Lung microvascular endothelial cell (primary cell): Measurements from ENCODE around the gene CTSW. TPM values are rescaled to one million over a fixed set of nuclear protein-coding genes. Genes with fewer than 3 reads are reported as not detected.

Experiments used
- DNase-seq, 2 donors: peaks; one replicate each; pipeline versions ENCODE4 v3.0.0 to v3.0.0-alpha.2; 2010; ENCODE audit warnings: low read depth in 2 of 2
- total RNA-seq: library from RNA; depleted of rRNA; stranded (reverse); fragments of >200 nt; gene quantifications from 2 replicates; pipeline ENCODE4 v1.2.1, GENCODE V29; 2014

The CTSW gene
- total RNA-seq, 1 donor from 2014 or later = 0.20 TPM

- no peak for DNase-seq
Measured at GRCh38 chr11:65867284-65868071, 12.2 kb upstream of the CTSW start.

- no peak for DNase-seq
Measured at GRCh38 chr11:65868076-65868667, 11.5 kb upstream of the CTSW start.

- no peak for DNase-seq
Measured at GRCh38 chr11:65868907-65869306, 10.7 kb upstream of the CTSW start.

GRCh38 chr11:65869643-65870306 lies 9.9 kb upstream of the CTSW start:
- no peak for DNase-seq

GRCh38 chr11:65870307-65870658 lies 9.4 kb upstream of the CTSW start:
- DNase-seq = no peak

GRCh38 chr11:65870706-65871681 lies 8.6 kb upstream of the CTSW start:
- peak in 1 of 2 donors; percentile 37 for DNase-seq

- peak; percentile 30 to 35 for DNase-seq
Measured at GRCh38 chr11:65871811-65872548, 7.7 kb upstream of the CTSW start.

- no peak for DNase-seq
Measured at GRCh38 chr11:65872586-65873317, 6.9 kb upstream of the CTSW start, which contains the start of gene EFEMP2. Gene EFEMP2 (minus strand): TSS chr11:65872800. CDS start chr11:65872354, 446 bp downstream.

- DNase-seq = peak; percentile 65 to 85
Measured at GRCh38 chr11:65873318-65874156, 6.1 kb upstream of the CTSW start.

GRCh38 chr11:65880027-65880426 lies 390 bp downstream of the CTSW start:
- DNase-seq = no peak

- DNase-seq = no peak
Measured at GRCh38 chr11:65880844-65881421, 1.3 kb downstream of the CTSW start.

GRCh38 chr11:65882120-65883057 lies 2.8 kb downstream of the CTSW start:
- DNase-seq = no peak

- no peak for DNase-seq
Measured at GRCh38 chr11:65883058-65883761, 3.6 kb downstream of the CTSW start.

- DNase-seq = no peak
Measured at GRCh38 chr11:65883786-65884715, 4.4 kb downstream of the CTSW start.

GRCh38 chr11:65884716-65885092 lies 5.1 kb downstream of the CTSW start:
- peak; percentile 81 to 90 for DNase-seq

- DNase-seq = no peak
Measured at GRCh38 chr11:65885231-65885630, 5.6 kb downstream of the CTSW start.
